ENCODE data around the gene RALGDS. TPM values are rescaled to one million over a fixed set of nuclear protein-coding genes. Genes with fewer than 3 reads are reported as not detected.

The RALGDS gene
- total and polyA plus RNA-seq, 9 of the 15 experiments (the other 6 are each of a cell fraction or from before 2014, with no cell fraction given) = 0.75 to 43.3 (median 27.1) TPM

GRCh38 chr9:133121198-133121914 lies at the start of gene RALGDS (continued):
- TF ChIP-seq, protein P1, sequence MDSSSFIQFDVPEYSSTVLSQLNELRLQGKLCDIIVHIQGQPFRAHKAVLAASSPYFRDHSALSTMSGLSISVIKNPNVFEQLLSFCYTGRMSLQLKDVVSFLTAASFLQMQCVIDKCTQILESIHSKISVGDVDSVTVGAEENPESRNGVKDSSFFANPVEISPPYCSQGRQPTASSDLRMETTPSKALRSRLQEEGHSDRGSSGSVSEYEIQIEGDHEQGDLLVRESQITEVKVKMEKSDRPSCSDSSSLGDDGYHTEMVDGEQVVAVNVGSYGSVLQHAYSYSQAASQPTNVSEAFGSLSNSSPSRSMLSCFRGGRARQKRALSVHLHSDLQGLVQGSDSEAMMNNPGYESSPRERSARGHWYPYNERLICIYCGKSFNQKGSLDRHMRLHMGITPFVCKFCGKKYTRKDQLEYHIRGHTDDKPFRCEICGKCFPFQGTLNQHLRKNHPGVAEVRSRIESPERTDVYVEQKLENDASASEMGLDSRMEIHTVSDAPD (CRISPR knock-in tag; IDR thresholded peaks at IDR 0.05) = no peak
- TF ChIP-seq HCFC1 (IDR thresholded peaks at IDR 0.05; ENCODE audit: low read depth, low read length) (no peak), SRSF9 (IDR thresholded peaks at IDR 0.05; ENCODE audit: borderline replicate concordance, low read depth, low read length) (no peak), SLC30A9 (CRISPR knock-in tag; IDR thresholded peaks at IDR 0.05) (no peak), SIN3B (IDR thresholded peaks at IDR 0.05; ENCODE audit: low read depth) (no peak), CBX5 (IDR thresholded peaks at IDR 0.05; ENCODE audit: borderline replicate concordance, low read depth) (no peak), ZEB2 (IDR thresholded peaks at IDR 0.05) (no peak), SIX5 (IDR thresholded peaks at IDR 0.05; ENCODE audit: borderline replicate concordance in 1 of 2, insufficient read depth in 1 of 2, low read depth in 1 of 2, low read length in 2 of 2) (no peak), KHSRP (IDR thresholded peaks at IDR 0.05) (no peak), HNRNPL (IDR thresholded peaks at IDR 0.05; ENCODE audit: low read depth, low read length) (no peak), NCOR1 (IDR thresholded peaks at IDR 0.05) (no peak), ZNF263 (CRISPR knock-in tag; IDR thresholded peaks at IDR 0.05; ENCODE audit: borderline replicate concordance) (no peak), TRIM28 (IDR thresholded peaks at IDR 0.05) (no peak), POLR2G (IDR thresholded peaks at IDR 0.05; ENCODE audit: low read depth, low read length) (no peak), BHLHE40 (IDR thresholded peaks at IDR 0.05; ENCODE audit: low read length) (no peak; the same call in none of the 2 replicates), ERF (CRISPR knock-in tag; IDR thresholded peaks at IDR 0.05) (no peak), TSC22D4 (tag; IDR thresholded peaks at IDR 0.05) (no peak)
- TF ChIP-seq, protein P2, sequence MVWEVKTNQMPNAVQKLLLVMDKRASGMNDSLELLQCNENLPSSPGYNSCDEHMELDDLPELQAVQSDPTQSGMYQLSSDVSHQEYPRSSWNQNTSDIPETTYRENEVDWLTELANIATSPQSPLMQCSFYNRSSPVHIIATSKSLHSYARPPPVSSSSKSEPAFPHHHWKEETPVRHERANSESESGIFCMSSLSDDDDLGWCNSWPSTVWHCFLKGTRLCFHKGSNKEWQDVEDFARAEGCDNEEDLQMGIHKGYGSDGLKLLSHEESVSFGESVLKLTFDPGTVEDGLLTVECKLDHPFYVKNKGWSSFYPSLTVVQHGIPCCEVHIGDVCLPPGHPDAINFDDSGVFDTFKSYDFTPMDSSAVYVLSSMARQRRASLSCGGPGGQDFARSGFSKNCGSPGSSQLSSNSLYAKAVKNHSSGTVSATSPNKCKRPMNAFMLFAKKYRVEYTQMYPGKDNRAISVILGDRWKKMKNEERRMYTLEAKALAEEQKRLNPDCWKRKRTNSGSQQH (CRISPR knock-in tag; IDR thresholded peaks at IDR 0.05) = no peak
- TF ChIP-seq, protein P3, sequence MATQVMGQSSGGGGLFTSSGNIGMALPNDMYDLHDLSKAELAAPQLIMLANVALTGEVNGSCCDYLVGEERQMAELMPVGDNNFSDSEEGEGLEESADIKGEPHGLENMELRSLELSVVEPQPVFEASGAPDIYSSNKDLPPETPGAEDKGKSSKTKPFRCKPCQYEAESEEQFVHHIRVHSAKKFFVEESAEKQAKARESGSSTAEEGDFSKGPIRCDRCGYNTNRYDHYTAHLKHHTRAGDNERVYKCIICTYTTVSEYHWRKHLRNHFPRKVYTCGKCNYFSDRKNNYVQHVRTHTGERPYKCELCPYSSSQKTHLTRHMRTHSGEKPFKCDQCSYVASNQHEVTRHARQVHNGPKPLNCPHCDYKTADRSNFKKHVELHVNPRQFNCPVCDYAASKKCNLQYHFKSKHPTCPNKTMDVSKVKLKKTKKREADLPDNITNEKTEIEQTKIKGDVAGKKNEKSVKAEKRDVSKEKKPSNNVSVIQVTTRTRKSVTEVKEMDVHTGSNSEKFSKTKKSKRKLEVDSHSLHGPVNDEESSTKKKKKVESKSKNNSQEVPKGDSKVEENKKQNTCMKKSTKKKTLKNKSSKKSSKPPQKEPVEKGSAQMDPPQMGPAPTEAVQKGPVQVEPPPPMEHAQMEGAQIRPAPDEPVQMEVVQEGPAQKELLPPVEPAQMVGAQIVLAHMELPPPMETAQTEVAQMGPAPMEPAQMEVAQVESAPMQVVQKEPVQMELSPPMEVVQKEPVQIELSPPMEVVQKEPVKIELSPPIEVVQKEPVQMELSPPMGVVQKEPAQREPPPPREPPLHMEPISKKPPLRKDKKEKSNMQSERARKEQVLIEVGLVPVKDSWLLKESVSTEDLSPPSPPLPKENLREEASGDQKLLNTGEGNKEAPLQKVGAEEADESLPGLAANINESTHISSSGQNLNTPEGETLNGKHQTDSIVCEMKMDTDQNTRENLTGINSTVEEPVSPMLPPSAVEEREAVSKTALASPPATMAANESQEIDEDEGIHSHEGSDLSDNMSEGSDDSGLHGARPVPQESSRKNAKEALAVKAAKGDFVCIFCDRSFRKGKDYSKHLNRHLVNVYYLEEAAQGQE (IDR thresholded peaks at IDR 0.05; ENCODE audit: borderline replicate concordance) = no peak
- TF ChIP-seq, protein P3 (CRISPR knock-in tag; IDR thresholded peaks at IDR 0.05; ENCODE audit: low read depth) = no peak
